Measurements from ENCODE around the gene SKA3. TPM values are rescaled to one million over a fixed set of nuclear protein-coding genes. Genes with fewer than 3 reads are reported as not detected.

Gene SKA3
- total RNA-seq, 1 donor from 2014 or later: 1.7 TPM

DNA sequence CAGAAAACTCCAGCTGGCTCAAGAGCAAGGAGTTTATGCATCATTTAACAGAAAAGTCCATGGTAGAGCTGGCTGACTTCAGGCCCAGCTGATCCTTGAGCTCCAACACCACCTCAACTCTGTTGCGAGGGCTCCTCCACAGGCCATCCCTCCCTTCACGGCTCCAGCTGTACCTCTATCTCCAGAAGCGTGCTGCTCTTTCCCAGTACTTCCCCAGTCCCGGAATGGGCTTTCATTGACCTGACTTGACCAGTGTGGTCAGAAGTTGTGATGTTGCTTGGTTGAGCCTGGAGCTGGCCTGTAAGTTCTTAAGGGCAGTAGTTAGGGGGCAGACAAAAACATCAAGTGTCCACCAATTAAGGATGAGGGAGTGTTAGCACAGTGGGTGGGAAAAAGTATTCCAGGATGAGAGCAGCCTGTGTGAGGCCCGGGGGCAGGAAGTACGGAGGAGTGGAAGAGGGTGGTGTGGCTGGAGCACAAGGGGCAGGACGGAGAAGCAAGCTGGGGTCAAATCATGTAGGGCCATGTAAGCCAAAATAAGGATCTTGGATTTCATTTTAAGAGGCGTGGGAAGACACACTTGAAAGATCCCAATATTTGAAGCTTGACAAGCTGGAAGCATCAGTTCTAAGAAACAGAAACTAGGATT, 24.0 kb downstream of the SKA3 start:
- Mint-ChIP-seq H3K9me3 (no peaks in the 10 kb centered on the region), H3K36me3 (ENCODE audit: low read depth) (peaks cover 19% of the 10 kb centered on the region), H3K4me3 (no peak overlapping the region), H3K27ac (no peak overlapping the region), H3K27me3 (no peaks in the 10 kb centered on the region), H3K4me1 (no peaks in the 10 kb centered on the region)
- TF ChIP-seq, protein P1, sequence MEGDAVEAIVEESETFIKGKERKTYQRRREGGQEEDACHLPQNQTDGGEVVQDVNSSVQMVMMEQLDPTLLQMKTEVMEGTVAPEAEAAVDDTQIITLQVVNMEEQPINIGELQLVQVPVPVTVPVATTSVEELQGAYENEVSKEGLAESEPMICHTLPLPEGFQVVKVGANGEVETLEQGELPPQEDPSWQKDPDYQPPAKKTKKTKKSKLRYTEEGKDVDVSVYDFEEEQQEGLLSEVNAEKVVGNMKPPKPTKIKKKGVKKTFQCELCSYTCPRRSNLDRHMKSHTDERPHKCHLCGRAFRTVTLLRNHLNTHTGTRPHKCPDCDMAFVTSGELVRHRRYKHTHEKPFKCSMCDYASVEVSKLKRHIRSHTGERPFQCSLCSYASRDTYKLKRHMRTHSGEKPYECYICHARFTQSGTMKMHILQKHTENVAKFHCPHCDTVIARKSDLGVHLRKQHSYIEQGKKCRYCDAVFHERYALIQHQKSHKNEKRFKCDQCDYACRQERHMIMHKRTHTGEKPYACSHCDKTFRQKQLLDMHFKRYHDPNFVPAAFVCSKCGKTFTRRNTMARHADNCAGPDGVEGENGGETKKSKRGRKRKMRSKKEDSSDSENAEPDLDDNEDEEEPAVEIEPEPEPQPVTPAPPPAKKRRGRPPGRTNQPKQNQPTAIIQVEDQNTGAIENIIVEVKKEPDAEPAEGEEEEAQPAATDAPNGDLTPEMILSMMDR (IDR thresholded peaks at IDR 0.05): no peak
- no peak for ATAC-seq (ENCODE audit: low read depth)
- ChIA-PET POLR2A (no interaction called here), CTCF (no interaction called here)
- DNase-seq: no peak
- intact Hi-C loops (cut with micrococcal nuclease): no loop called here

DNA sequence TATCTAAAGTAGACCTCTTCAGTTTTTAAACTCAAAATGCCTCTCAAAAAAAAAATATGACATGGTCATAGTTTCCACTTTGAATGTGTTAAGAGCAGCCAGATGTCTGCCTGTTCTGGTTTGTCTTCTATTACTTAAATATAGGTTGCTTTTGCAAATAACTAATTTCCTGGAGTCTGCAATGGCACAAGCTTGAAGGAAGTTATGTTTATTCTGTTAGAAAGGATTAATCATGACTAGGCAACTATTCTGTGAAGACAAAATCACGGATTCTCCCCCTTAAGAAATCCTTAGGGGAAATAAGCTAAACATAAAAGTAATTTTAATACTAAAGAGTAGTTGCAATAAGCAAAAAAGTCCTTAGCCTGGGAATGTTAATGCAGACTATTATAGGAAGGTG, 26.3 kb downstream of the SKA3 start:
- POLR2A ChIA-PET: interaction anchor here (0.6 kb wide), 1 partner anchor 378 kb away, joined by 4 read pairs; no protein-coding TSS in a partner anchor
- TF ChIP-seq, protein P1 (IDR thresholded peaks at IDR 0.05): no peak
- DNase-seq: no peak
- no peaks in the 10 kb centered on the region for H3K4me1 Mint-ChIP-seq
- no peak for ATAC-seq (ENCODE audit: low read depth)
- H3K4me3 Mint-ChIP-seq: no peak overlapping the region
- no peak overlapping the region for H3K27ac Mint-ChIP-seq
- H3K9me3 Mint-ChIP-seq: no peaks in the 10 kb centered on the region
- intact Hi-C loops (cut with micrococcal nuclease): no loop called here
- CTCF ChIA-PET: no interaction called here
- H3K36me3 Mint-ChIP-seq (ENCODE audit: low read depth): peaks cover 41% of the 10 kb centered on the region
- H3K27me3 Mint-ChIP-seq: no peaks in the 10 kb centered on the region

DNA sequence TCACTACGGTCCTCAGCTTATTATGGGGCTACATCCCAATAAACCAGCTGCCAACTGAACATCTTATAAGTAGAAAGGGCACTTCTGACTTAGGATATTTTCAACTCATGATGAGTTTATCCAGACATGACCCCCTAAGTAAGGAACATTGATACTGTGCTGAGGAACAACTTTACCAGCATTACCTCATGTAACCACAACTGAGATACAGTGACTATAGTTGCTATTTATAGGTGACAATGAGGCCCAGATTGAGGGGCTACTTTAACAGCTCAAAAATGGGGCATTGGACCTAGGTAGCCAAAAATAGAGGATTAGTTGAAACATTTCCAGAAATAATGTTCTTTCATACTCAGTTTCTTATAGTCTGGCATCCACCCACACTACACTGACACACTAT, 26.8 kb downstream of the SKA3 start:
- ChIA-PET POLR2A (no interaction called here), CTCF (no interaction called here)
- H3K9me3 Mint-ChIP-seq: no peaks in the 10 kb centered on the region
- ATAC-seq (ENCODE audit: low read depth) (no peak), DNase-seq (no peak)
- H3K36me3 Mint-ChIP-seq (ENCODE audit: low read depth): peaks cover 43% of the 10 kb centered on the region
- no peaks in the 10 kb centered on the region for H3K27me3 Mint-ChIP-seq
- intact Hi-C loops (cut with micrococcal nuclease): no loop called here
- H3K27ac Mint-ChIP-seq: no peak overlapping the region
- H3K4me3 Mint-ChIP-seq: no peak overlapping the region
- TF ChIP-seq, protein P1 (IDR thresholded peaks at IDR 0.05): no peak
- H3K4me1 Mint-ChIP-seq: peaks cover 1% of the 10 kb centered on the region

DNA sequence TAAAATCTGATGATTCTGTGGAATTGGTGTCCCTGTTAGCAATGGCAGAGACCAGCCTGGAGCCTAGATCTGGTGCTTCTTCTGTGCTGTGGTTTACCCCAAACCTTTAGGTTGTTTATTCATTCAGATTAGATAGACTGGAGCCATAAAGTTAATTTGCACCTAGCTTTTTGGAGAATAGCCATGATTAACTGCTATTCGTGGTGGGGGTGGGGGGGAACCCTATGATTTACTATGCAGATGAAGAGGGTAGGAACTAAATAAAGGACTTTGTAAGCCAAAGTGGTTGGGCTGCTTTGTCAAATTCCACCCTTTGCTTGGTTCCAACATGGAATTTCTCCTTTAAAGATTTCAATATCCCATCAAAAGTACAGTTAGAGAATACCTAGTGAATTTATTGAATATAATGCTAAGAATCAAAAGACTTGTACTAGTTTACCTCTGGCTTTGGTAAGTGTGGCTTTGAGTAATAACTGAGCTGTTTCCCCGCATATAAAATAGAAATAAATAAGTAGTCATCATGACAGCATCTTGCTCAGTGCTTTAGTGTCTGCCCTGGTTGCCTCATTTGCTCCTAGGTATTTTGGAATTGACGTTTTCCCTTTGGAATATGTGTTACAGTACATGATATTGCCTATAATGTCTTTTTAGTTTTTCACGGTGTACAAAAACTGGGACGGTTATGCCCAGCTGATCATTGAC, 27.6 kb downstream of the SKA3 start:
- Mint-ChIP-seq H3K27ac (no peak overlapping the region), H3K9me3 (no peaks in the 10 kb centered on the region), H3K4me3 (no peak overlapping the region), H3K27me3 (no peaks in the 10 kb centered on the region), H3K4me1 (peaks cover 5% of the 10 kb centered on the region), H3K36me3 (ENCODE audit: low read depth) (peaks cover 47% of the 10 kb centered on the region)
- ChIA-PET CTCF (no interaction called here), POLR2A (no interaction called here)
- ATAC-seq (ENCODE audit: low read depth): no peak
- TF ChIP-seq, protein P1 (IDR thresholded peaks at IDR 0.05): no peak
- DNase-seq: no peak
- intact Hi-C loops (cut with micrococcal nuclease): no loop called here

DNA sequence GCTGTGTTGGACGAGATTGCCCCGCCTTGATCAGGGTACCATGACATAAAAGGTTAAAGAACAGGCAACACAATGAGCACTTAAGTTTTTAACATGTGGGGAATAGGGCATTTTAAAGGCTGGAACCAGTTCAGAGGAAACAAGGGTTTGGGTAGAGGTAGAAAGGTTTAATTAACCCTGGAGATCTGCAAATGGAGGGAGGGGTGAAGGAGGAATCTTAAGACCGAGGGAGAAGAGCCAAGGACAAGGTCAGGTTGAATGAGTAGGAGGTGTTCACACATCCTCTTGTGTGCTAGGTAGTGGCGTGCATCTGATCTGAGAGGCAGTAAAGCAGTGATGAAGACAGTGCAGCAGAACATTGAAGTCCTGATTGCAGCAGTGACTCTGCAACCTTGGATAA, 28.5 kb downstream of the SKA3 start:
- H3K27me3 Mint-ChIP-seq: no peaks in the 10 kb centered on the region
- POLR2A ChIA-PET: no interaction called here
- DNase-seq (no peak), ATAC-seq (ENCODE audit: low read depth) (no peak)
- intact Hi-C loops (cut with micrococcal nuclease): no loop called here
- CTCF ChIA-PET: no interaction called here
- H3K9me3 Mint-ChIP-seq: no peaks in the 10 kb centered on the region
- TF ChIP-seq, protein P1 (IDR thresholded peaks at IDR 0.05): no peak
- H3K4me3 Mint-ChIP-seq: no peak overlapping the region
- H3K36me3 Mint-ChIP-seq (ENCODE audit: low read depth): peaks cover 55% of the 10 kb centered on the region
- H3K4me1 Mint-ChIP-seq: peaks cover 13% of the 10 kb centered on the region
- no peak overlapping the region for H3K27ac Mint-ChIP-seq

Data from activated B cell treated with CpG ODN at 0.5 μM for 24 hours (primary cell).